Esophagus (tissue), 2 donors: ENCODE data around the gene BPIFB4. TPM values are rescaled to one million over a fixed set of nuclear protein-coding genes. Genes with fewer than 3 reads are reported as not detected.
"Not testable (repeated sequence)": the region's sequence is repeated elsewhere in the genome, so short reads cannot be mapped to it uniquely, and the experiment has no call there.

Experiments
- H3K27ac ChIP-seq, 2 donors: one replicate each; pipeline ENCODE4 v1.5.1; 2013; ENCODE audit warnings: low read depth in 2 of 2, mild to moderate bottlenecking in 2 of 2, inconsistent platforms in 1 of 2, low read length in 1 of 2, moderate library complexity in 1 of 2
- H3K27me3 ChIP-seq, 2 donors: one replicate each; pipeline ENCODE4 v1.6.1; 2013; ENCODE audit warnings: low read length in 2 of 2, control low read depth in 1 of 2, mild to moderate bottlenecking in 1 of 2; ENCODE audit not compliant: insufficient read depth in 2 of 2, control insufficient read depth in 1 of 2
- H3K36me3 ChIP-seq, 2 donors: one replicate each; pipeline ENCODE4 v1.6.1; 2013; ENCODE audit warnings: low read length in 1 of 2; ENCODE audit not compliant: control insufficient read depth in 2 of 2, insufficient read depth in 2 of 2
- H3K4me1 ChIP-seq, 2 donors: one replicate each; pipeline ENCODE4 v1.6.1; 2013; ENCODE audit warnings: low read length in 1 of 2; ENCODE audit not compliant: control insufficient read depth in 2 of 2, insufficient read depth in 2 of 2
- H3K4me3 ChIP-seq, 2 donors: one replicate each; pipeline ENCODE4 v1.5.1; 2013; ENCODE audit warnings: low read length in 2 of 2, mild to moderate bottlenecking in 2 of 2, low read depth in 1 of 2, moderate library complexity in 1 of 2
- H3K9me3 ChIP-seq, 2 donors: one replicate each; pipeline ENCODE4 v1.6.1; 2013; ENCODE audit warnings: mild to moderate bottlenecking in 2 of 2, low read depth in 1 of 2, low read length in 1 of 2, moderate library complexity in 1 of 2; ENCODE audit not compliant: control insufficient read depth in 2 of 2, insufficient read depth in 1 of 2
- WGBS, 2 donors: extraction: QIAGEN DNeasy Blood & Tissue Kit; methylation state at CpG; one replicate each; pipeline ENCODE4 v1.1.7; 2013; 5-methylcytosine and 5-hydroxymethylcytosine counted together
- polyA plus RNA-seq, 2 donors: library from polyadenylated mRNA; stranded (reverse); fragments of 200-250 nt; gene quantifications; one replicate each; pipeline ENCODE4 v1.2.3, GENCODE V29; 2013
- donor health status: healthy with polysubstance abuse.
- donor health status: Bipolar disorder and iron deficiency.

The BPIFB4 gene
- polyA plus RNA-seq, 2 donors = not detected

DNA sequence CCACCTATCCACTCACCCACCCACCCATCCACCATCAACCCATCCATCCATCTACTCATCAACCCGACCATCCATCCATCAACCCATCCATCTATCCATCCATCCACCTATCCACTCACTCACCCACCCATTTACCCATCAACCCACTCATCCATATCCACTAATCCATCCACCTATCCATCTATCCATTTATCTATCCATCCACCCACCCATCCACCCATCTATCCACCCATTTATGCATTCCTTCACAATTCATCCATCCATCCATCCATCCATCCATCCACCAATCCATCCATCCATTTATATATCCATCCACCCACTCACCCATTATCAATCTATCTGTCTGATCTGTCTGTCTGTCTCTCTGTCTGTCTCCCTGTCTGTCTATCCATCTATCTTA lies 14.1 kb downstream of the BPIFB4 start:
- Histone ChIP-seq H3K27ac (no peak overlapping the region), H3K4me3 (no peak overlapping the region), H3K4me1 (no peaks in the 10 kb centered on the region), H3K9me3 (no peaks in the 10 kb centered on the region), H3K27me3 (no peaks in the 10 kb centered on the region), H3K36me3 (no peaks in the 10 kb centered on the region)
- 29 to 42% methylated on average over 1 of the region's 1 CpG for WGBS, 2 donors

DNA sequence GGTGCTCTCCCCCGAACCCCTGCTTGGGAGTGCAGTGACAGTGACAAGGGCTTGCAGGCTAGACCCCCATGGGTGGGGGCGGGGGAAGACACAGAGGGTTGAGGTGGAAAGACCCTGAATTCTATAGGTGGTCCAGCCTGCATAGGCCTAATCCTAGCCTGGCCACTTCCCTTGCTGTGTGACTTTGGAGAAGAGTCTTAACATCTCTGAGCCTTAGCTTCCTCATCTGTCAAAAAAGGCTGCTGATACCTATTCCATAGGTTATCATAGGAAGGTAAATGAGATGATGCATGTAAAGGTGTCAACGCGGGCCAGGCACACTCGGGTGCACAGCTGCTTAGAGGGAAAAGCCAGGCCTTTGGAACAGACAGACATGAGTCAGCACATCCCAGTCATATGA lies 15.8 kb downstream of the BPIFB4 start:
- no peaks in the 10 kb centered on the region for H3K4me1 ChIP-seq
- 89 to 90% methylated on average over 5 of the region's 5 CpGs for WGBS, 2 donors

DNA sequence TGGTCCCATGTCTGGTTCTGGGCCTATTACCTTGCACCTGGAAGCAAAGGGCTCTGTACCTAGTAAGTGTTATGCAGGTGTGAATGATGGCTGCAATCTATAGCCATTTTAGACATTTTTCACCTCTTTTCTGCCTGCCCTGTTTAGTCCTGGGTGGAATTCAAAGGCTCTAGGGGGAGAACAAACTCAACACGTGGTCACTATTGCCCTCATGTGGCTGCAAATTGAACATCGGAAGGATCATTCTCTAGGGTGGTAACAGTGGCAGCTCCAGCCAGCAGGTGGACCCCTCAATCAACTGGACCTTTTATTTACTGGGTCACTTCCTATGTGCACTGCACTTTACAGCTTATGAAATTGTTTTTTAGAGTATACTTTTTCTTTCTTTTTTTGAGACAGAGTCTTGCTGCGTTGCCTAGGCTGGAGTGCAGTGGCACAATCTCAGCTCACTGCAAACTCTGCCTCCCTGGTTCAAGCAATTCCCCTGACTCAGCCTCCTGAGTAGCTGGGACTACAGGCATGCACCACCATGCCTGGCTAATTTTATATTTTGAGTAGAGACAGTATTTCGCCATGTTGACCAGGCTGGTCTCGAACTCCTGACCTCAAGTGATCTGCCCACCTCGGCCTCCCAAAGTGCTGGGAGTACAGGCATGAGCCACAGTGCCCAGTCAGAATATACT lies 16.6 kb downstream of the BPIFB4 start:
- not testable (repeated sequence) for H3K36me3 ChIP-seq, H3K9me3 ChIP-seq, H3K4me3 ChIP-seq, H3K4me1 ChIP-seq, H3K27ac ChIP-seq, H3K27me3 ChIP-seq
- WGBS, 2 donors = 40 to 49% methylated on average over 6 of the region's 6 CpGs

More for the DNA sequence above, 15.8 kb downstream of the BPIFB4 start:
- Histone ChIP-seq H3K27ac (no peak overlapping the region), H3K9me3 (no peaks in the 10 kb centered on the region), H3K4me3 (no peak overlapping the region), H3K27me3 (no peaks in the 10 kb centered on the region), H3K36me3 (no peaks in the 10 kb centered on the region)

DNA sequence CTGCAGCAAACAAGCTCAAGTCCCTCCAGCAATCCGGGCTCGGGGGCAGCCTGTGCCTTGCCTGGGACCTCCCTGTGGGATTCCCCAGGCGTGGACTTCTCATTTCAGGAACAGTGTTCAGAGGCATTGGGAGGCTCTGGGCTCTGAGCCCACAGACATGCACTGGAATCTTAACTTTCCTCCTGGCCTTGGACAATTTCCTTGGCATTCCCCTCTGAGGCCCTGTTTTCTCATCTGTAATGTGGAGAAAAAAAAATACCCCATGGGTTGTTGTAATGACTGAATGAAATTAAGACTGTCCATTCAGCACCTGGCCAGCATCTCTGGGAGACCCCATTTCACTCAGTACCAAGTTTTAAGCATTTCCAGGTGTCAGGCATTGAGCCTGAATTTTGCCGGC lies 17.6 kb downstream of the BPIFB4 start:
- Histone ChIP-seq H3K27ac (no peak overlapping the region), H3K4me3 (no peak overlapping the region), H3K27me3 (no peaks in the 10 kb centered on the region), H3K9me3 (no peaks in the 10 kb centered on the region), H3K4me1 (no peaks in the 10 kb centered on the region), H3K36me3 (no peaks in the 10 kb centered on the region)
- WGBS, 2 donors = 42 to 58% methylated on average over 4 of the region's 4 CpGs

DNA sequence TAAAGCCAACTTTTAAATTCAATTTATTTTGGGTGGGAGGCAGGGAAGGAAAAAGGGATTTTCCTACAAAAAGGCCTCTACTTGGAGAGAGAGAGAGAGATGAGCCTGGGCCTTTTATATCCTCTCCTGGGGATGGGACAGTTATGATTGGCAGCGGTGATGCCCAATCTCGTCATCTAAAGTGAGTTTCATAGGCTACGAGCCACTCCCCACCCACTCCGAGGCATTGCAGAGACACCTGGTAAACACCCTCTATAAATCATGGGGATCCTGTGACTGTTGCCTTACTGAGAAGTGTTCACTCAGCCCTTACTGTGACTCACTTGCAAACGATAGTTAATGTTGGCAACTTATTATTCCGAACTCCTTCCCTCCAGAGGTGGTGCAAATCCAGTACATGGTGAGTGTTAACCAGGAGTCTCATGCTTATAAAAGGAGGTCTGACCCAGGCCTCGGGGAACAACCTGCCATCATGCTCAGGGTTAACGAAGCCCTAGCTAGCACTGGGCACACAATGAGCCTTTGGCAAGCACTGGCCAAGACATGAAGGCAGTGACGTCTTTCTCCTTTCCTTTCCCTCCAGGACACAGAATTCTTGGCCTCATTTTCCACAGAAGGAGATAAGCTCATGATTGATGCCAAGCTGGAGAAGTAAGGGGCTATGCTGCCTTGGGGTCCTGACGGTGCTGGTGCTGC lies 20.5 kb downstream of the BPIFB4 start:
- WGBS, 2 donors = 62 to 63% methylated on average over 10 of the region's 10 CpGs

DNA sequence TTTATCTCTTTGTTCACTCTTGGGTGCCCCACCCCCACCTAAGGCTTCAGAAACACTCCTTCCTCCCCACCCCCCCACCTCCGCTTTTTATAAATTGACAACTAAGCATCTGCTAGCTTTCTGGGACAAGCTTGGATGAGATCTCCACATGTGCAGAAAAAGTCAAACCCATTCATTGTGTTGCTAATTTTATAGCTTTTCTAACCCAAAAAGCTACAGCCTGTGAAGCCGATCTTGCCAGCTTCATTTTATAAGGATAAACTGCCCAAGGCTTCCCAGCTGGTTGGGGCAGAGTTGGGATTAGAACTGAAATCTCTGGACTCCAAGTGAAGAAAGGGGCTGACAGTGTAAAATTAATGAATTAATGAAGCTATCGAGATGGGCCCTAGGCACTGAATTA lies 24.1 kb downstream of the BPIFB4 start:
- H3K27ac ChIP-seq = no peak overlapping the region
- H3K4me1 ChIP-seq = no peaks in the 10 kb centered on the region
- no peaks in the 10 kb centered on the region for H3K9me3 ChIP-seq
- H3K27me3 ChIP-seq = peaks cover 0 to 3% of the 10 kb centered on the region in 2 donors
- H3K36me3 ChIP-seq = no peaks in the 10 kb centered on the region
- 71 to 81% methylated on average over 3 of the region's 3 CpGs for WGBS, 2 donors
- no peak overlapping the region for H3K4me3 ChIP-seq

More for the DNA sequence above, 20.5 kb downstream of the BPIFB4 start:
- no peaks in the 10 kb centered on the region for H3K4me1 ChIP-seq
- H3K9me3 ChIP-seq = no peaks in the 10 kb centered on the region
- no peak overlapping the region for H3K27ac ChIP-seq
- H3K36me3 ChIP-seq = no peaks in the 10 kb centered on the region
- H3K27me3 ChIP-seq = no peaks in the 10 kb centered on the region
- H3K4me3 ChIP-seq = no peak overlapping the region

DNA sequence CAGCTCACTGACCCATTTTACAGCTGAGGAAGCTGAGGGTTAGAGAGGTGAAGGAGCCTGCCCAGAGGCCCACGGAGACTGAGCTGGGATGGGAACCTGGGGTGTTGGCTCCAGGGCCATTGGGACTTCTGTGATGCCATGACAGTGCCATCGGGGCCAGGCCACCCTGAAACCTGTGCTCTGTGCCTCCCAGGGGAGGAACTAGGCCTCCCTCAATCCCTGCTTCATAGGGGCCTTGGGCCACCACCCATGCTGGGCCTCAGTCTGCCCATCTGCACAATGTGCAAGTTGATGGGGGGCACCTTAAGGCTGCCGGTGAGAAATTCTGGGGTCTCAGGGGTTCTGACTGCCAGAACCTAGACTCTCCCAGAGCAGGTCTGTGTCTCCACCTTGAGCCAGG lies 24.9 kb downstream of the BPIFB4 start:
- Histone ChIP-seq H3K27ac (no peak overlapping the region), H3K36me3 (no peaks in the 10 kb centered on the region), H3K9me3 (no peaks in the 10 kb centered on the region), H3K27me3 (peaks cover 0 to 3% of the 10 kb centered on the region in 2 donors), H3K4me3 (no peak overlapping the region), H3K4me1 (no peaks in the 10 kb centered on the region)
- WGBS, 2 donors = 85 to 88% methylated on average over 3 of the region's 3 CpGs

DNA sequence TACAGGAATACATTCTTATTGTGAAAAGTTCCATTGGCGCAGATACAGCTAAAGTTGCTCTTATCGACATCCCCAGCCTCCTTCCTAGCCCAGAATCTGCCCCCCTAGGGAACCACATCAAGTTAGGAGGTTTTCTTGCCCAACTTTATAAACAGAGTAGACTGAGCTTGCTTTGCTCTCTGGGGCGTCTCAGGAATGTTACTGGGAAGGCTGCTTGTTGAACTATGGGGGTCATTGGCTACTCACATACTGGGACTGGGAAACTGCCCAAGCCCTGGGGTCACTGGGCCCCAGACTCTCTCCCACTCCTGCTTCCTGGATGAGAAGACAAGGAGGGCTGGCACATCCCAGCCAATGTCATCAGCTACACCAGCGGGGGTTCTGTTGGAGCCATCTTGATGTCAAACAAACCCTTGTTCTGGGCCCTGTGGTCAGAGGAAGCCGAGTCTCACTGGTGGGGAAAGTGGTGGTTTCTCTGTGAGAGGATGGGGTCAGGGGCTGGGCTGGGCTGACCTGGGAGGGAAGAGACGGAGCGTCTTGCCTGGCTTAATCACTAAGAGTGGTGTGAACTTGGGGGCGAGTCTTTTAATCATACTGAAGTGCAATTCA lies 26.0 kb downstream of the BPIFB4 start:
- Histone ChIP-seq H3K4me1 (no peaks in the 10 kb centered on the region), H3K27me3 (peaks cover 0 to 3% of the 10 kb centered on the region in 2 donors), H3K36me3 (no peaks in the 10 kb centered on the region), H3K9me3 (no peaks in the 10 kb centered on the region), H3K27ac (no peak overlapping the region), H3K4me3 (no peak overlapping the region)
- WGBS, 2 donors = 74 to 79% methylated on average over 8 of the region's 8 CpGs

DNA sequence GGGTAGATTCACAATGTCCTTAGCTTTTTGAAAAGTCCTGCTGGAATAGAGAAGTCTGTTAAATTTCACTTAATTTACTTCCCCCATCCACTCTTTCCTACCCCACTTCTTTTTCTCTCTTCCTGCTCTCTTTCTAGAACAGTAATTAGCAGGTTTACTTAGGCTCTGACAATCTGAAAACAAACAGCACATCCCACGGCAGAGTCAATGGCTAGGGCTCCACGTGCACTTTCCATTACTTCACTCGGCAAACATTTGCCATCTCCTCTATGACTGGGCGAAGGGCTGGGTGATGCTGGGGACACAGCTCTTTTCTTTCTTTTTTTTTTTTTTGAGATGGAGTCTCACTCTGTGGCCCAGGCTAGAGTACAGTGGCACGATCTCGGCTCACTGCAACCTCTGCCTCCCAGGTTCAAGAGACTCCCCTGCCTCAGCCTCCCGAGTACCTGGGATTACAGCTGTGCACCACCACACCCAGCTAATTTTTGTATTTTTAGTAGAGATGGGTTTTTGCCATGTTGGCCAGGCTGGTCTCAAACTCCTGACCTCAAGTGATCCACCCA lies 26.7 kb downstream of the BPIFB4 start:
- WGBS, 2 donors = 62 to 69% methylated on average over 7 of the region's 7 CpGs

More for the DNA sequence above, 26.7 kb downstream of the BPIFB4 start:
- not testable (repeated sequence) for H3K27me3 ChIP-seq, H3K4me1 ChIP-seq, H3K36me3 ChIP-seq, H3K27ac ChIP-seq, H3K9me3 ChIP-seq, H3K4me3 ChIP-seq
